ENCODE results near the gene MTMR2. TPM values are rescaled to one million over a fixed set of nuclear protein-coding genes. Genes with fewer than 3 reads are reported as not detected.

The MTMR2 gene
- total RNA-seq: 19.7 and 21.6 TPM in 2 replicates

GRCh38 chr11:95923728-95924413, at the start of gene MTMR2:
TSS of gene MTMR2 (minus strand) at chr11:95924107. CDS start at chr11:95923954, 153 bp downstream.

GRCh38 chr11:95790123-95790932, 133.6 kb downstream of the MTMR2 start, which contains the start of gene CEP57:
TSS of gene CEP57 (plus strand) at chr11:95790498. CDS start at chr11:95790699, 201 bp downstream.

GRCh38 chr11:95789506-95790122, 134.3 kb downstream of the MTMR2 start, which contains the start of gene FAM76B:
TSS of gene FAM76B (minus strand) at chr11:95789782. CDS start at chr11:95789478, 304 bp downstream.

Other genes with a start within 250 kb of the MTMR2 start
- gene FAM76B, start 134.3 kb downstream of the MTMR2 start, total RNA-seq: 8.0 and 9.0 TPM in 2 replicates
- gene CEP57, start 133.6 kb downstream of the MTMR2 start, total RNA-seq: 22.4 and 30.3 TPM in 2 replicates

All from cardiac ventricle fibroblast (primary cell).